Measurements from ENCODE around the gene NSRP1. TPM values are rescaled to one million over a fixed set of nuclear protein-coding genes. Genes with fewer than 3 reads are reported as not detected.

The NSRP1 gene
- total and polyA plus RNA-seq, 2 donors = 7.8 to 34.3 TPM

DNA sequence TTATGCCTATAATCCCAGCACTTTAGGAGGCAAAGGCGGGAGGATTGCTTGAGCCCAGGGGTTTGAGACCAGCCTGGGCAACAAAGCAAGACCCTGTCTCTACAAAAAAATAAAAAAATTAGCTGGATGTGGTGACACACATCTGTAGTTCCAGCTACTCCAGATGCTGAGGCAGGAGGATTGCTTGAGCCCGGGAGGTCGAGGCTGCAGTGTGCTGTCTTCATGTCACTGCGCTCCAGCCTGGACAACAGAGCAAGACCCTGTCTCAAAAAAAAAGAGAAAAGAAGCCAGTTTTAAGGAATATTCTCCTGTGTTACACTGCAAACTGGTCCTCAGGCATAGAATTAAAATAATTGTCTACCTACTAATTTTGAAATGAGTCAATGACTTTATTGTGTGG, 47.9 kb downstream of the NSRP1 start:
- over 99% methylated on average over 4 of the region's 4 CpGs for WGBS
- no peak for DNase-seq (ENCODE audit: low read depth in 6 of 9, low spot score in 9 of 9)

DNA sequence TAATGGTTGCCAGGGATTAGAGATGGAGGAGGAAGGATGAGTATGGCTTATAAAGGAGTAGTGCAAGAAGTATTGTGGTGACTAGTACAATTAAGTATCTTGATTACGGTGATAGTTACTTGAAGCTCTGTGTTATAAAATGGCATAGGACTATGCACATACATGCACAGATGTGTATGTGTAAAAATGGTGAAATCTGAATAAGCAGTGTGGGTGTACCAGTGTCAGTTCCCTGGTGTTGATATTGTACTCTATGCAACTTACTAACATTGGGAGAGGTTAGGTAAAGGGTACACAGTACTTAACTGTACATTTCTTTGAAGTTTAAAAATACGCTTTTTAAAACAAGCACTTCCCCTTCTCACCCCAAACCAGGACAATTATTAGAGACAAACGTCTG, 48.5 kb downstream of the NSRP1 start:
- Histone ChIP-seq H3K9me3 (ENCODE audit: control insufficient read depth in 2 of 2, insufficient read depth in 1 of 2, low read length in 1 of 2) (no peaks in the 10 kb centered on the region), H3K4me3 (ENCODE audit: low read length in 2 of 2) (no peak overlapping the region), H3K36me3 (ENCODE audit: control insufficient read depth in 2 of 2, insufficient read depth in 2 of 2, low read length in 1 of 2) (peaks cover 5 to 12% of the 10 kb centered on the region in 2 donors), H3K27me3 (ENCODE audit: control insufficient read depth in 2 of 2, insufficient read depth in 1 of 2, low read length in 1 of 2) (no peaks in the 10 kb centered on the region), H3K27ac (ENCODE audit: low read depth in 1 of 2, low read length in 1 of 2) (no peak overlapping the region), H3K4me1 (ENCODE audit: control insufficient read depth in 2 of 2, insufficient read depth in 2 of 2, low read length in 2 of 2) (no peaks in the 10 kb centered on the region)
- 92% methylated on average over 3 of the region's 3 CpGs for WGBS
- no peak for DNase-seq (ENCODE audit: low read depth in 6 of 9, low spot score in 9 of 9)

More for the DNA sequence above, 47.9 kb downstream of the NSRP1 start:
- Histone ChIP-seq H3K4me3 (ENCODE audit: low read length in 2 of 2) (no peak overlapping the region), H3K27ac (ENCODE audit: low read depth in 1 of 2, low read length in 1 of 2) (no peak overlapping the region), H3K9me3 (ENCODE audit: control insufficient read depth in 2 of 2, insufficient read depth in 1 of 2, low read length in 1 of 2) (no peaks in the 10 kb centered on the region), H3K36me3 (ENCODE audit: control insufficient read depth in 2 of 2, insufficient read depth in 2 of 2, low read length in 1 of 2) (peaks cover 8 to 18% of the 10 kb centered on the region in 2 donors), H3K27me3 (ENCODE audit: control insufficient read depth in 2 of 2, insufficient read depth in 1 of 2, low read length in 1 of 2) (no peaks in the 10 kb centered on the region), H3K4me1 (ENCODE audit: control insufficient read depth in 2 of 2, insufficient read depth in 2 of 2, low read length in 2 of 2) (no peaks in the 10 kb centered on the region)

DNA sequence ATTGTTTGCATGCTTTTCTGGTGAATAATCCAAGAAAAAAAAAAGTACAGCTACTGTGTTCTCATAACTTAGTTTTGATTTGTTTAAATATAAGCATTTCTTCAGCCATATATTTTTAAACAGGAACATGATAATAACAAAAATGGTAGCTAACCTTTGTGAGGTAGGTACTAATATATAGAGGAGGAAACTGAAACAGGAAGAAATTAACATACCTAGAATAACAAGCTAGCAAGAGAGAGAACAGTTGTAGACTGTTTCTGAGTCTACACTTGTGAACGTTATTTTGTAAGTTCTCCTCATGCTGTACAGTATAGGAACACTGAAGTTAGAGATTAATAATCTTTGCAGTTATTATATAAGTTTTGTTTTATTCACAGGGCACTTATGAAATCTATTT, 49.3 kb downstream of the NSRP1 start:
- 87% methylated on average over 1 of the region's 1 CpG for WGBS
- H3K27me3 ChIP-seq (ENCODE audit: control insufficient read depth in 2 of 2, insufficient read depth in 1 of 2, low read length in 1 of 2) = no peaks in the 10 kb centered on the region
- no peak overlapping the region for H3K27ac ChIP-seq (ENCODE audit: low read depth in 1 of 2, low read length in 1 of 2)
- H3K9me3 ChIP-seq (ENCODE audit: control insufficient read depth in 2 of 2, insufficient read depth in 1 of 2, low read length in 1 of 2) = no peaks in the 10 kb centered on the region
- H3K36me3 ChIP-seq (ENCODE audit: control insufficient read depth in 2 of 2, insufficient read depth in 2 of 2, low read length in 1 of 2) = peaks cover 5 to 7% of the 10 kb centered on the region in 2 donors
- no peak for DNase-seq (ENCODE audit: low read depth in 6 of 9, low spot score in 9 of 9)
- H3K4me3 ChIP-seq (ENCODE audit: low read length in 2 of 2) = no peak overlapping the region
- H3K4me1 ChIP-seq (ENCODE audit: control insufficient read depth in 2 of 2, insufficient read depth in 2 of 2, low read length in 2 of 2) = no peaks in the 10 kb centered on the region

- H3K4me1 ChIP-seq (ENCODE audit: control insufficient read depth in 2 of 2, insufficient read depth in 2 of 2, low read length in 2 of 2) = no peaks in the 10 kb centered on the region
- H3K27ac ChIP-seq (ENCODE audit: low read depth in 1 of 2, low read length in 1 of 2) = no peak overlapping the region
- peaks cover 3 to 14% of the 10 kb centered on the region in 2 donors for H3K36me3 ChIP-seq (ENCODE audit: control insufficient read depth in 2 of 2, insufficient read depth in 2 of 2, low read length in 1 of 2)
- DNase-seq (ENCODE audit: low read depth in 6 of 9, low spot score in 9 of 9) = no peak
- H3K9me3 ChIP-seq (ENCODE audit: control insufficient read depth in 2 of 2, insufficient read depth in 1 of 2, low read length in 1 of 2) = no peaks in the 10 kb centered on the region
- no peaks in the 10 kb centered on the region for H3K27me3 ChIP-seq (ENCODE audit: control insufficient read depth in 2 of 2, insufficient read depth in 1 of 2, low read length in 1 of 2)
- no peak overlapping the region for H3K4me3 ChIP-seq (ENCODE audit: low read length in 2 of 2)
Measured at GRCh38 chr17:30170415-30170987, 53.9 kb downstream of the NSRP1 start.

GRCh38 chr17:30172560-30172959, 55.9 kb downstream of the NSRP1 start:
- H3K36me3 ChIP-seq (ENCODE audit: control insufficient read depth in 2 of 2, insufficient read depth in 2 of 2, low read length in 1 of 2) = peaks cover 3 to 27% of the 10 kb centered on the region in 2 donors
- no peaks in the 10 kb centered on the region for H3K27me3 ChIP-seq (ENCODE audit: control insufficient read depth in 2 of 2, insufficient read depth in 1 of 2, low read length in 1 of 2)
- WGBS = 100% methylated on average over 1 of the region's 1 CpG
- H3K4me1 ChIP-seq (ENCODE audit: control insufficient read depth in 2 of 2, insufficient read depth in 2 of 2, low read length in 2 of 2) = no peaks in the 10 kb centered on the region
- H3K27ac ChIP-seq (ENCODE audit: low read depth in 1 of 2, low read length in 1 of 2) = no peak overlapping the region
- H3K4me3 ChIP-seq (ENCODE audit: low read length in 2 of 2) = no peak overlapping the region
- no peaks in the 10 kb centered on the region for H3K9me3 ChIP-seq (ENCODE audit: control insufficient read depth in 2 of 2, insufficient read depth in 1 of 2, low read length in 1 of 2)
- DNase-seq (ENCODE audit: low read depth in 6 of 9, low spot score in 9 of 9) = no peak

- H3K36me3 ChIP-seq (ENCODE audit: control insufficient read depth in 2 of 2, insufficient read depth in 2 of 2, low read length in 1 of 2) = peaks cover 3 to 30% of the 10 kb centered on the region in 2 donors
- H3K27ac ChIP-seq (ENCODE audit: low read depth in 1 of 2, low read length in 1 of 2) = no peak overlapping the region
- WGBS = 95% methylated on average over 2 of the region's 2 CpGs
Measured at GRCh38 chr17:30173649-30174048, 57.0 kb downstream of the NSRP1 start.

GRCh38 chr17:30174556-30174955, 57.9 kb downstream of the NSRP1 start:
- no peaks in the 10 kb centered on the region for H3K4me1 ChIP-seq (ENCODE audit: control insufficient read depth in 2 of 2, insufficient read depth in 2 of 2, low read length in 2 of 2)

More at GRCh38 chr17:30173649-30174048, 57.0 kb downstream of the NSRP1 start:
- Histone ChIP-seq H3K9me3 (ENCODE audit: control insufficient read depth in 2 of 2, insufficient read depth in 1 of 2, low read length in 1 of 2) (no peaks in the 10 kb centered on the region), H3K4me1 (ENCODE audit: control insufficient read depth in 2 of 2, insufficient read depth in 2 of 2, low read length in 2 of 2) (no peaks in the 10 kb centered on the region), H3K27me3 (ENCODE audit: control insufficient read depth in 2 of 2, insufficient read depth in 1 of 2, low read length in 1 of 2) (no peaks in the 10 kb centered on the region), H3K4me3 (ENCODE audit: low read length in 2 of 2) (no peak overlapping the region)
- DNase-seq (ENCODE audit: low read depth in 6 of 9, low spot score in 9 of 9) = no peak

DNA sequence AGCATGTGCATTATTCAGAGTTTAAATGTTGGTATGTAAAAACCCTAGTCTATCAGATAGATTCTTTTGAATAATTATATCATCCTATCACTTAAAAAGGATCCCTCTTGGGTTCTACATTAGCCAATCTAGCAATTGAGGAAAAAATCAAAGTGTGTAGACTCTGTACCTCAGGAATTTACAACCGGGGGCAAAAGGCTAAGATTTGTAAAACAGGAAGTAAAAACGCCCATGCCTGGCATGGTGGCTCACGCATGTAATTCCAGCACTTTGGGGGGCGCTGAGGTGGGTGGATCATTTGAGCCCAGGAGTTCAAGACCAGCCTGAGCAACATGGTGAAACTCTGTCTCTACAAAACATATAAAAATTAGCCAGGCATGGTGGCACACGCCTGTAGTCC, 60.2 kb downstream of the NSRP1 start:
- 96% methylated on average over 5 of the region's 5 CpGs for WGBS
- Histone ChIP-seq H3K36me3 (ENCODE audit: control insufficient read depth in 2 of 2, insufficient read depth in 2 of 2, low read length in 1 of 2) (peaks cover 17 to 47% of the 10 kb centered on the region in 2 donors), H3K4me3 (ENCODE audit: low read length in 2 of 2) (no peak overlapping the region), H3K9me3 (ENCODE audit: control insufficient read depth in 2 of 2, insufficient read depth in 1 of 2, low read length in 1 of 2) (no peaks in the 10 kb centered on the region), H3K27ac (ENCODE audit: low read depth in 1 of 2, low read length in 1 of 2) (no peak overlapping the region), H3K4me1 (ENCODE audit: control insufficient read depth in 2 of 2, insufficient read depth in 2 of 2, low read length in 2 of 2) (no peaks in the 10 kb centered on the region), H3K27me3 (ENCODE audit: control insufficient read depth in 2 of 2, insufficient read depth in 1 of 2, low read length in 1 of 2) (no peaks in the 10 kb centered on the region)
- DNase-seq (ENCODE audit: low read depth in 6 of 9, low spot score in 9 of 9) = no peak

More at GRCh38 chr17:30174556-30174955, 57.9 kb downstream of the NSRP1 start:
- Histone ChIP-seq H3K27ac (ENCODE audit: low read depth in 1 of 2, low read length in 1 of 2) (no peak overlapping the region), H3K27me3 (ENCODE audit: control insufficient read depth in 2 of 2, insufficient read depth in 1 of 2, low read length in 1 of 2) (no peaks in the 10 kb centered on the region), H3K9me3 (ENCODE audit: control insufficient read depth in 2 of 2, insufficient read depth in 1 of 2, low read length in 1 of 2) (no peaks in the 10 kb centered on the region), H3K4me3 (ENCODE audit: low read length in 2 of 2) (no peak overlapping the region), H3K36me3 (ENCODE audit: control insufficient read depth in 2 of 2, insufficient read depth in 2 of 2, low read length in 1 of 2) (peaks cover 6 to 34% of the 10 kb centered on the region in 2 donors)
- DNase-seq (ENCODE audit: low read depth in 6 of 9, low spot score in 9 of 9) = no peak
- WGBS = 99% methylated on average over 1 of the region's 1 CpG

DNA sequence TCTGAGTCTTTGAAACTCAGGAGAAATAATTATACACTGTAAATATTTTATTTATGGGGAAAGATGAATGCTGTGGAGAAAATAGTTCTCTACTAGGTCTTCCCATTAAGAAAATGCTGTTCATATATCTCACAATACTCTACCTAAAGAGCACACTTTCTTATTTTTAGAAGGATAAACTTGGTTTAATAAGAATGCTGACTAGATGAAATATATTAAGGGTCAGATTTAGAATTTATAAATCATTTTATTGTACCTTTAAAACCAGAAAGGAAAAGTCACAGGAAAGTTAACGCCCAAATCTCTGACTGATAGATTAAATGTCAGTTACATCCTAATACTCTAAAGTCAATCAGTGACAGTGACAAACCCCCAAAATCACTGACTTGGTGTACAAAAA, 70.1 kb downstream of the NSRP1 start:
- WGBS = 99% methylated on average over 1 of the region's 1 CpG

More for the DNA sequence above, 70.1 kb downstream of the NSRP1 start:
- no peak for DNase-seq (ENCODE audit: low read depth in 6 of 9, low spot score in 9 of 9)
- Histone ChIP-seq H3K27ac (ENCODE audit: low read depth in 1 of 2, low read length in 1 of 2) (no peak overlapping the region), H3K4me3 (ENCODE audit: low read length in 2 of 2) (no peak overlapping the region), H3K4me1 (ENCODE audit: control insufficient read depth in 2 of 2, insufficient read depth in 2 of 2, low read length in 2 of 2) (no peaks in the 10 kb centered on the region), H3K27me3 (ENCODE audit: control insufficient read depth in 2 of 2, insufficient read depth in 1 of 2, low read length in 1 of 2) (no peaks in the 10 kb centered on the region), H3K36me3 (ENCODE audit: control insufficient read depth in 2 of 2, insufficient read depth in 2 of 2, low read length in 1 of 2) (peaks cover 20 to 37% of the 10 kb centered on the region in 2 donors), H3K9me3 (ENCODE audit: control insufficient read depth in 2 of 2, insufficient read depth in 1 of 2, low read length in 1 of 2) (no peaks in the 10 kb centered on the region)
